Activated CD4-positive, alpha-beta T cell treated with anti-CD3 and anti-CD28 coated beads, Interleukin-2, amount 10 ng/mL, durations not matched to agents 7 days and 5 days (primary cell): ENCODE measurements around the gene CDC34. TPM values are rescaled to one million over a fixed set of nuclear protein-coding genes. Genes with fewer than 3 reads are reported as not detected.

ENCODE experiments used
- CTCF ChIA-PET: fragments of 350-600 bp; sonication (Branson Sonifier 250); formaldehyde crosslinking; loops from one replicate; lab custom pipeline; 2021; ENCODE audit warnings: antibody characterized with exemption; lab: Charles Lee
- POLR2A ChIA-PET: fragments of 350-600 bp; sonication (Branson Sonifier 250); formaldehyde crosslinking; loops from one replicate; lab custom pipeline; 2021; ENCODE audit warnings: antibody characterized with exemption; lab: Charles Lee
- DNase-seq: peaks from one replicate; pipeline ENCODE4 v3.0.0-alpha.2; 2020
- H3K27ac Mint-ChIP-seq: one replicate; pipeline ENCODE4 v1.8.0; 2021; ENCODE audit warnings: mild to moderate bottlenecking, moderate library complexity, mixed read lengths
- H3K27me3 Mint-ChIP-seq: one replicate; pipeline ENCODE4 v1.8.0; 2021; ENCODE audit warnings: mixed read lengths
- H3K36me3 Mint-ChIP-seq: one replicate; pipeline ENCODE4 v1.8.0; 2021; ENCODE audit warnings: low read depth, mixed read lengths
- H3K4me1 Mint-ChIP-seq: one replicate; pipeline ENCODE4 v1.8.0; 2021; ENCODE audit warnings: mixed read lengths
- H3K4me3 Mint-ChIP-seq: one replicate; pipeline ENCODE4 v1.8.0; 2021; ENCODE audit warnings: mild to moderate bottlenecking, moderate library complexity, mixed read lengths
- H3K9me3 Mint-ChIP-seq: one replicate; pipeline ENCODE4 v1.8.0; 2021; ENCODE audit warnings: mixed read lengths
- total RNA-seq, 2 experiments: library from RNA; stranded (reverse); gene quantifications; one replicate each; pipeline ENCODE4 v1.2.3, GENCODE V29; 2021

CDC34 gene
- total RNA-seq, 2 experiments from 2014 or later = 43.7 to 50.8 TPM

GRCh38 chr19:517721-518597, 13.6 kb upstream of the CDC34 start:
- CTCF ChIA-PET = no interaction called here
- H3K4me3 Mint-ChIP-seq = no peak overlapping the region
- no peak overlapping the region for H3K27ac Mint-ChIP-seq
- no peak for DNase-seq
- H3K9me3 Mint-ChIP-seq = no peaks in the 10 kb centered on the region
- no peaks in the 10 kb centered on the region for H3K27me3 Mint-ChIP-seq
- H3K4me1 Mint-ChIP-seq = peaks cover 13% of the 10 kb centered on the region
- H3K36me3 Mint-ChIP-seq = peaks cover 9% of the 10 kb centered on the region
- POLR2A ChIA-PET = interaction anchor here (0.7 kb wide), 1 partner anchor 14 kb away, joined by 3 read pairs; the partner anchor contains the start of gene CDC34

- ChIA-PET CTCF (no interaction called here), POLR2A (no interaction called here)
- peak; percentile 33 for DNase-seq
- H3K4me1 Mint-ChIP-seq = peaks cover 13% of the 10 kb centered on the region
- H3K36me3 Mint-ChIP-seq = peaks cover 9% of the 10 kb centered on the region
- H3K4me3 Mint-ChIP-seq = no peak overlapping the region
- H3K27me3 Mint-ChIP-seq = no peaks in the 10 kb centered on the region
- no peak overlapping the region for H3K27ac Mint-ChIP-seq
- H3K9me3 Mint-ChIP-seq = no peaks in the 10 kb centered on the region
Observed at GRCh38 chr19:518598-519231, 12.8 kb upstream of the CDC34 start.

GRCh38 chr19:519449-519865, 12.1 kb upstream of the CDC34 start:
- Mint-ChIP-seq H3K4me1 (peaks cover 7% of the 10 kb centered on the region), H3K36me3 (peaks cover 4% of the 10 kb centered on the region), H3K9me3 (no peaks in the 10 kb centered on the region), H3K27ac (no peak overlapping the region), H3K4me3 (no peak overlapping the region), H3K27me3 (no peaks in the 10 kb centered on the region)
- no peak for DNase-seq
- ChIA-PET CTCF (interaction anchor here (3.9 kb wide), 1 partner anchor 9 kb away, joined by 42 read pairs; no protein-coding TSS in a partner anchor), POLR2A (no interaction called here)

GRCh38 chr19:522726-523125, 8.8 kb upstream of the CDC34 start:
- ChIA-PET POLR2A (interaction anchor here (0.7 kb wide), 1 partner anchor 157 kb away, joined by 3 read pairs; no protein-coding TSS in a partner anchor), CTCF (interaction anchor here (2.0 to 3.9 kb wide), 3 partner anchors 9 to 16 kb away, joined by 4 to 42 read pairs (median 11); partner anchors contain the start of gene CDC34)
- H3K4me1 Mint-ChIP-seq = peaks cover 3% of the 10 kb centered on the region
- peaks cover 2% of the 10 kb centered on the region for H3K36me3 Mint-ChIP-seq
- no peaks in the 10 kb centered on the region for H3K9me3 Mint-ChIP-seq
- peaks cover 10% of the 10 kb centered on the region for H3K27me3 Mint-ChIP-seq
- peak overlapping the region; percentile 31 for H3K27ac Mint-ChIP-seq
- H3K4me3 Mint-ChIP-seq = no peak overlapping the region
- DNase-seq = no peak

- no peak for DNase-seq
- no peak overlapping the region for H3K4me3 Mint-ChIP-seq
- peaks cover 2% of the 10 kb centered on the region for H3K36me3 Mint-ChIP-seq
- ChIA-PET POLR2A (no interaction called here), CTCF (interaction anchor here (1.0 to 3.2 kb wide), 4 partner anchors 13 to 277 kb away, joined by 3 to 20 read pairs (median 5); partner anchors contain the start of gene GZMM)
- no peaks in the 10 kb centered on the region for H3K9me3 Mint-ChIP-seq
- H3K27ac Mint-ChIP-seq = no peak overlapping the region
- H3K4me1 Mint-ChIP-seq = peaks cover 3% of the 10 kb centered on the region
- peaks cover 10% of the 10 kb centered on the region for H3K27me3 Mint-ChIP-seq
Observed at GRCh38 chr19:524062-524674, 7.4 kb upstream of the CDC34 start.

GRCh38 chr19:525029-525428, 6.5 kb upstream of the CDC34 start:
- no peak for DNase-seq
- H3K9me3 Mint-ChIP-seq = no peaks in the 10 kb centered on the region
- peaks cover 10% of the 10 kb centered on the region for H3K27me3 Mint-ChIP-seq
- POLR2A ChIA-PET = no interaction called here
- peaks cover 3% of the 10 kb centered on the region for H3K4me1 Mint-ChIP-seq
- no peak overlapping the region for H3K27ac Mint-ChIP-seq
- H3K4me3 Mint-ChIP-seq = no peak overlapping the region
- CTCF ChIA-PET = interaction anchor here (1.0 to 3.2 kb wide), 4 partner anchors 14 to 278 kb away, joined by 3 to 20 read pairs (median 5); partner anchors contain the start of gene GZMM
- H3K36me3 Mint-ChIP-seq = peaks cover under 1% of the 10 kb centered on the region

GRCh38 chr19:525857-526419, 5.6 kb upstream of the CDC34 start:
- H3K27me3 Mint-ChIP-seq = peaks cover 10% of the 10 kb centered on the region
- ChIA-PET CTCF (interaction anchor here (1.9 to 3.2 kb wide), 2 partner anchors 15 to 279 kb away, joined by 5 to 20 read pairs; no protein-coding TSS in a partner anchor), POLR2A (interaction anchor here (0.6 kb wide), 1 partner anchor 16 kb away, joined by 7 read pairs; no protein-coding TSS in a partner anchor)
- peaks cover 7% of the 10 kb centered on the region for H3K4me1 Mint-ChIP-seq
- no peak overlapping the region for H3K27ac Mint-ChIP-seq
- H3K36me3 Mint-ChIP-seq = no peaks in the 10 kb centered on the region
- no peaks in the 10 kb centered on the region for H3K9me3 Mint-ChIP-seq
- H3K4me3 Mint-ChIP-seq = no peak overlapping the region
- no peak for DNase-seq

- POLR2A ChIA-PET = interaction anchor here (2.5 kb wide), 1 partner anchor 20 kb away, joined by 8 read pairs; no protein-coding TSS in a partner anchor
- DNase-seq = no peak
- H3K9me3 Mint-ChIP-seq = no peaks in the 10 kb centered on the region
- peaks cover 2% of the 10 kb centered on the region for H3K36me3 Mint-ChIP-seq
- H3K27me3 Mint-ChIP-seq = peaks cover 8% of the 10 kb centered on the region
- peaks cover 22% of the 10 kb centered on the region for H3K4me1 Mint-ChIP-seq
- CTCF ChIA-PET = interaction anchor here (1.0 to 5.0 kb wide), 4 partner anchors 8 to 24 kb away, joined by 4 to 47 read pairs (median 12); partner anchors contain the start of gene TPGS1
- peak overlapping the region; percentile 77 for H3K4me3 Mint-ChIP-seq
- H3K27ac Mint-ChIP-seq = peak overlapping the region; percentile 87
Observed at GRCh38 chr19:530134-531008, 1.2 kb upstream of the CDC34 start.

GRCh38 chr19:531009-531752, 379 bp upstream of the CDC34 start:
- CTCF ChIA-PET = interaction anchor here (1.2 to 5.0 kb wide), 5 partner anchors 9 to 29 kb away, joined by 4 to 47 read pairs (median 11); partner anchors contain the start of gene TPGS1
- H3K9me3 Mint-ChIP-seq = no peaks in the 10 kb centered on the region
- POLR2A ChIA-PET = interaction anchor here (0.6 to 2.5 kb wide), 2 partner anchors 14 to 21 kb away, joined by 3 to 8 read pairs; no protein-coding TSS in a partner anchor
- H3K4me1 Mint-ChIP-seq = peaks cover 22% of the 10 kb centered on the region
- peak; percentile 84 for DNase-seq
- peak overlapping the region; percentile 77 for H3K4me3 Mint-ChIP-seq
- peaks cover 3% of the 10 kb centered on the region for H3K36me3 Mint-ChIP-seq
- H3K27ac Mint-ChIP-seq = peak overlapping the region; percentile 87
- H3K27me3 Mint-ChIP-seq = peaks cover 3% of the 10 kb centered on the region

- Mint-ChIP-seq H3K27me3 (no peaks in the 10 kb centered on the region), H3K9me3 (no peaks in the 10 kb centered on the region), H3K4me3 (peak overlapping the region; percentile 85), H3K4me1 (peaks cover 20% of the 10 kb centered on the region), H3K36me3 (peaks cover 5% of the 10 kb centered on the region), H3K27ac (peak overlapping the region; percentile 88)
- POLR2A ChIA-PET = no interaction called here
- CTCF ChIA-PET = interaction anchor here (1.1 to 5.0 kb wide), 7 partner anchors 10 to 209 kb away, joined by 3 to 47 read pairs (median 6); partner anchors contain the start of gene TPGS1
- peak; percentile 55 for DNase-seq
Observed at GRCh38 chr19:532561-533363, 1.2 kb downstream of the CDC34 start.
